HG03060 (cell line): ENCODE measurements around the gene CASQ1.

ENCODE experiments used
- ATAC-seq: cut with Tn5 transposase; IDR thresholded peaks from one replicate; pipeline ENCODE4 v1.9.1; 2021; ENCODE audit warnings: low read depth, moderate number of reproducible peaks; ENCODE audit not compliant: unreplicated experiment

The CASQ1 gene

DNA sequence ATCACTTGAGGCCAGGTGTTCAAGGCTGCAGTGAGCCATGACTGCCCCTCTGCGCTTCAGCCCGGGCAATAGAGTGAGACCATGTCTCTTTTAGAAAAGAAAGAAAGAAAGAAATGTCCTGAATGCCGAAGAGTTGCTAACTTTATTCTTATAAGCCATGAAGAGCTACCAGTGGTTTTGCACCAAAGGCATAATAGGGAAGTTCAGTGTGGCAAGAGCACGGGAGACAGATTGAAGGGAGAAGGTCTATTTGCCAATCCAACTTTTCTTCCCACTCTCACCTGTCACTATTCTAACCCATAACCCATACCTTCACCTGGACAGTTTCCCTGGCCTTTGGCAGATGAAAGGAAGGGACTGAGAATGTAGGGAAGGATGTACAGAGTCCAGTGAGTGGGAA, 10.4 kb downstream of the CASQ1 start:
- no peak for ATAC-seq

DNA sequence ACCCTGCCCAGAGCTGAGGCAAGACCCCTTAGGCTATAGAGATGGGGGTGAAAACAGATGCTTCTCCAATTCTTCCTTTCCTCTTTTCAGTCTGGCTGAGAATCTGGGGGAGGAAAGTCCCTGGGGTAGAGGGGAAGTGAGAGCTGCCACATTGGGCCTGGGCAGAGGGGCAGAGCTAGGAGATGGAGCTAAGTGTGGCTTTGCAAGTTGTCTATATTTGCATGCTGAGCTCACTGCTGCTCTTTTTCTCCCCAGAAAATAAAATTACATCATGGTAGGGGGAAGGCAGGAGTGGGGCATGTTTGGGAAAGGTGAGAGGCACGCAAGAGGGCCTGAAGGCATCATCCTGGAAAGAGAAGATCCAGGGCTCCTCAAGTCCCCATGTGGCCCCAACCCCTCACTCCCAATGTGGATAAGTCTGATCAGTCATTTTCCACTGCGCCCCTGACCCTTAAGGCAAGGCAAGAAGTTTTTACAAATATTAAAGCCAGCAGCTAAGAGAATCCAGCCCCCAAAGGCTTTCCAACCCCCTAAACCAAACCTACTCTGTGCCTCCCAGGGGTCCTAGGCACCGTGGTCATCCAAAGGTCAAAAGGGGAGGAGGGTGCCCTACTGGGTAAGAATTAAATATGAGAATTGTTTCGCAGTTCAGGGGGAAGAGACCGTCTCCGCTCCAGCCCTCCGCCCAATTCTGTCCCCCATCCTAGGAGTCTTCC, 14.3 kb downstream of the CASQ1 start:
- ATAC-seq = peak; percentile 64

DNA sequence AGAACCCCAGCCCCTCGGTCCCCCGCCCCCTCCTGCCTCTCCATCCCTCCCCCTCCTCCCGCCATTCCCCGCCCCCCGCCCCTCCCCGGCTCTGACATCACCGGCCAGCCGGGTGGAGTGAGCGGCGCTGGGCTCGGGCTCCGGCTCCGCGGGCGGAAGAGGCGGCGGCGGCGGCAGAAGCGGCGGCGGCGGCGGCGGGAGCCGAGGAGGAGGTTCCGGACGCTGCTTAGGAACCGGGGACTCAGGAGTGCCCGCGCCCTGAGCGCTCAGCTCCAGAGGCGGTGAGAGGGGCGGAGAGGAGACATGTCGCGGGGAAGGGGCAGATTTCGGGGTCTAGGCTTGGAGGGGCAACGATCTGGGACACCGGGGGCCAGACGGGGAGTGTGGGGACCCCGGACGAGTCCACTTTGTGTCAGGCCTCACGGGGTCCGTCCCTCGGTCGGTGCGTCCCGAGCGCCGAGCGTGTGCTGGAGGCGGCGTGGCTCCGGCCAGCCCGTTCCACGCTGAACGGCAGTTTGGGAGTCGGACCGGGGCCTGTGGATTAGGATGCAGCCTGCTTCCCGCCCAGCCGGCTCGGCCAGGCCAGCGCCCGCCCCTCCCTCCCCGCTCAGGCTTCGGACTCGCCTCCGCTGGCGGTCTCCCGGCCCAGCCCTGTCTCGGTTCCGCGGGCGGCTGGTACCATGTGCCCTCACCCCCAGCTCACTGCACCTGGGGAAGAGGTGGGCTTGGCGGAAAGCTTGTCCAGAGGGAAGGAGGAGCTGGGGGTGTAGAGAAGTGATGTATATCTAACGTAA, 15.1 kb downstream of the CASQ1 start, which contains the start of gene PEA15:
Gene PEA15 (plus strand): TSS at position 143 of the 794 bp plus-strand sequence. CDS start 6,161 bp downstream, outside the sequence.
- peak; percentile 4 for ATAC-seq

DNA sequence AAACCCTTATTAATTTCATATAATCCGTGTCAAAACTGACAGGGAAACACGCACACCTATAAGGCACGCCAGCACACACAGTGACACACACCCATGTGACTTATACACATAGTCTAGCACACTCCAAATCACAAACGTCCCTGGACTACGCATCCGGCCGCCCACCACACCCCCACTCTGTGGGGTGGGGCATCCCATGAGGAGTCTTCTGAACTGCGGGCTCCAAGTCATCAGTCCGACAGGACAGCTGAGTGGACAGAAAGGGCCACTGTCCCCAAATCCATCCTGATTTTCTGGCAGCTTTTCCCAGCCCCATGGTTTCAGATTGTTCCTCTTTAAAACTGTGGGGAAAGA, 15.6 kb downstream of the CASQ1 start:
- no peak for ATAC-seq

DNA sequence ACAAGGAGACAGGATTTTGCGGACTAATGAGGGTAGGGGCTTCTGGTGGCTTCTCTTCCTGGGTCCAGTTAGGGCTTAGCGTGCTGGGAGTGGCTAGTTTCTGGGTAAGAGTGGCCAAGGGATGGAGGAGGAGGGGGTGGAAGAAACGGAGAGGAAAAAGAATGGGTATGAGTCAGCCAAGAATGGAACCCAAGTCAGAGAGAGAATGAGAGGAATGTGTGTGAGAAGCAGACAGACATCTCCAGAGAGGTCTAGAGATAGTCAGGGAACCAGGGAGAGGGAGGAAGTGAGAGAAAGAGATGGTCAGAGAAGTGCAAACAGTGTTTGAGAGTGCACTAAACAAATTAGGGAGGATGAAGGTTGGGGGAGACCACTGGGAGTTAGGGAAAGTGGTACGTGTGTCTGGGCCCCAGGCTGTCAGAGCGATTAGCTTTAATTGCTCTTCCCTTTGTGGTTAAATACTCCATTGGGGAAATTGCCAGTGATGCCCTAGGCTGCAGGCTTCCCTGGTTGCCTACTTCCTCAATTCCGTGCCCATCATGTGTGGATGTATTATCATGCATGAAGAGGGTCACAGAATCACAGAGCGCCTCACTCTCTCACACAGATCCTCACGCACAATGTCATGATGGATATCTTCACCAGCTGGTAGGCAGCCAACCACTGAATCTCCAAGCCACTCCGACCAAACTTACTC, 16.2 kb downstream of the CASQ1 start:
- no peak for ATAC-seq

DNA sequence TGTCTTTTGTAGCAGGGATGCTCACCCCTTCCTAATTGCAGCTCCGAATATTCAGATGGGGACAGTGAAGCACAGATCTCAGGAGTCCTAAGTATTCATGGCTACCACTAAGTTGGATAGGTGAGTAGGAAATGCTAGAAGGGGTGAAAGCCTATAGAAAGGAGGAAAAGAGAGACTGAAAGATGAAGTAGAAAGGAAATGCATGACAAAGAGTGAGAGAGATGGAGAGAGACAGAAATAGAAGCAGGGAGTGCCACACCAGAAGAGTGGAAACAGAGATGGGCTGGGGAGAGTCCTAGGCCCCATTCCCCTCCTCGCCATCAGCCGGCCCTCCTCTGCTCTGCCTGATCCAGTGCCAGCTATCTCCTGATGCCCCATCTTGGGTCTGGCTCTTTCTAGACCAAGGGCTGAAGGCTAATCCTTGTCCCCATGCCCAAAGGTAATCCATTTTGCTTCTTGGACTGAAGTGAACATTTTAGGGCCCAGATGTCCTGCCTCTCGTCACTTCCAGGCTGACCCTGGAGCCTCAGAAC, 16.8 kb downstream of the CASQ1 start:
- no peak for ATAC-seq

DNA sequence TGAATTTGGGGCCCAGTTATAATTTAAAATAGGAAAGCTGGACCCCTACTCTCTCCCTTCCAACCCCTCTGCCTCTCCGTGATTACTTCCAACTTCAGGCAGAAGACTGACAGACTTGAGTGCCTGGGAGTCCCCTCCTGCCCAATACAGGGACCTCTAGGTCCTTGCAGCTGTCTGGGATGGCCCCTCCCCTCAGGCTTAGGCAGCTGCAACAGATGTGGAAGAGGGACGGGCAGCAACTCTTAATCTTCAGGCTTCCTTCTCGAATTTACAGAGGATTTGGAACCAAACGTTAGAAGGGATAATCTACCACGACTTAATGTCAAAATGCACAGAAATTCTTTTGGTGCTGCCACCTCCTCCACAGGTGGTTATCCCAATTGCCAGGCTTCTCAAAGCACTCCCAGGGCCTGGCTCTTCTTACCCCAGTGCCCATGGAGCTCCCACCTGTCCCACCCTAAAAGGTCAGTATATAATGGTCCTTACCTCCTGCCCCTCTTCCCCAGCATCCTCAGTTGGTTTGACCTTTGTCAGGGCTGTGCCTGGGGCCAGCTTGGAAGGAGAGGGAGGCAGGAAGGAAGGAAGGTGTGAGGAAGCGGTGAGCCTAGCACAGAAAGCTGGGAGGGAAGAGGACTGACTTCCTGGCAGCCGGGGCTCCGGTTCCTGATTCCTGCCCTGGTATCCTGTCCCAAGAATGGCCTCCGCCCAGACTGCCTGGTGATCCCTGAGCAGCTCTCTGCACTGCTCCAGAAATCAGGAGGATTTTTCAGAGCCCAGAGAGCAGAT, 17.6 kb downstream of the CASQ1 start:
- ATAC-seq = no peak

DNA sequence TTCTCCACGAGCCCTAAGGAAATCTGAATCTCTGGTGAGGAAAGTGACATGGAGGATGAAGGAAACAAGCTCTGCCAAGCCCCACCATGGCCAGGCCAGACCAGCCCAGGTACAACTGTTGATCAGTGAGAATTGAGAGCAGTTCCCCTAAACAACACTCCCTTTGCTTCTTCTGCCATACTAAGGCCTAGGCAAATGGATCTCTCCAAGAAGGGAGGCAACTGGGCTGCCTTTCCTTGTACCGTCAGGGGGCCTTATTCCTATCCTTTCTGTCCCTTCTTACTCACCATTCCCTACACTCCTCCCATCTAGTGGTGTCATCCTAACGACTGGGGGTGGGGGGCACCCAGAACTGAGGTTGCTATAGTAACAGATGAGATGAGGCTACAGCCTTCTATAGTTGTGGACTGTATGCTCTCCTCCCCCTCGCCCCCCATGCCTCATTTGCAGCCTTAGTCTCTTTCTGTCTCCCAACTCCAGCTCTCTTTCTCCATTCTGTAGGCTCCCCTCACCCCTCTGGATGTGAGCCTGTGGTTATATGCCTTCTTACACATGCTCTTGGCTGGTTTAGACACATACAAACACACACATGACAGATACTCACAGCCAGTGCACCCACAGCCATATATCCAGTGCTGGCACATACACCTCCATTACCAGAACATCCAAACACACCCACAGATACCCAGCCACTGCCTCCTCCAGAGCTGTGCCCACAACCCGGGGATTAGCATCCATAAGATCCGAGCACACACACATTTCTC, 18.4 kb downstream of the CASQ1 start:
- no peak for ATAC-seq

DNA sequence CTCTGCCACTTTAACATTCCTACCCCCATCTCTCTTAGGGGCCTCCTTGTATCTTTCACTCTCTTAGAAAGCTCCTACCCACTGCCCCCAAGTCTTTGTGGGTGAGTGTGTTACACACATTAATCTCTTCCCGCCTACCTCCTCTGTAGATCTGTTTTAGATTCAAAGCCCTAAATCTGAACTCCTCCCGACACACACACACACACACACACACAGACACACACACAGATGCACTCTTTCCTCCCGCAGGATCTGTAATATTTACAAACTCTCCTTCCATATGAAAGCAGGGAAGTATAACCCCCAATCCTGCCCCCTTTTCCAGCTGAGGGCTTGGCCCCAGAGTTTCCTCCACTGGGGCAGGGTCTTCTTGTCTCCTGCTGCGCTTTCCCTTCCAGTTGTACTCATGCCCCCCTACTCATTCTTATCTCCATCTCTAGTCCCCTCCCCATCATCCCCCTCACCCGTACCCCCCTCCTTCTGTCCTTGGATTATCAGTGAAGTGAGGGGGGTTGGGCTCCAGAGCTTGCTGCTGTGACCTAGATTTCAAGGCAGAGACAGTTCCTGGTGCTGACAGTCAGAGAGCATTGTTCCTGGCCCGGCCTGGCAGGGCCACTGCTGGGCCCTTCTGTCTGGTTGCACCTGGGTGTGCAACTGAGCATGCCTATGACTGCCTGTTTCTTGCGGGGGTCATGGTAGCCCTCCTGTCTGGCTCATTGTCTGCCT, 19.1 kb downstream of the CASQ1 start:
- ATAC-seq = no peak

DNA sequence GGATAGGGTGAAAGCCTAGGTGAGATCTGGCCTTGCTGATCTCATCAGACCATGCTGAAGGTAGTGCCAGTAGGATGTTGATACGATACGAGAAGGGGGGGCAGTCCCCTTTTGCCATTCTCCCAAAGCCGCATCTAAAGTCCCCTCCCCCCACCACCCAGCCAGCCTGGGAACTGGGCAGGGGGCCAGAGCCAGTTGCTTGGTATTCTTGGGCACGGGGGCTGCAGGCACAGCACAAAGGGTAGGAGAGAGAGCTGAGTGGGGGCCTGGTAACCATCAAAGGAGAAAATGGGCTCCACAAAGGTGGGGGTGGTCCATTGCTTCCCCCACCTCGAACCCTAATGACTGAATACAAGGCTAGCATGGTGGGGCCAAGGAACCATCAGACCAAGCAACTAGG, 20.2 kb downstream of the CASQ1 start:
- no peak for ATAC-seq

DNA sequence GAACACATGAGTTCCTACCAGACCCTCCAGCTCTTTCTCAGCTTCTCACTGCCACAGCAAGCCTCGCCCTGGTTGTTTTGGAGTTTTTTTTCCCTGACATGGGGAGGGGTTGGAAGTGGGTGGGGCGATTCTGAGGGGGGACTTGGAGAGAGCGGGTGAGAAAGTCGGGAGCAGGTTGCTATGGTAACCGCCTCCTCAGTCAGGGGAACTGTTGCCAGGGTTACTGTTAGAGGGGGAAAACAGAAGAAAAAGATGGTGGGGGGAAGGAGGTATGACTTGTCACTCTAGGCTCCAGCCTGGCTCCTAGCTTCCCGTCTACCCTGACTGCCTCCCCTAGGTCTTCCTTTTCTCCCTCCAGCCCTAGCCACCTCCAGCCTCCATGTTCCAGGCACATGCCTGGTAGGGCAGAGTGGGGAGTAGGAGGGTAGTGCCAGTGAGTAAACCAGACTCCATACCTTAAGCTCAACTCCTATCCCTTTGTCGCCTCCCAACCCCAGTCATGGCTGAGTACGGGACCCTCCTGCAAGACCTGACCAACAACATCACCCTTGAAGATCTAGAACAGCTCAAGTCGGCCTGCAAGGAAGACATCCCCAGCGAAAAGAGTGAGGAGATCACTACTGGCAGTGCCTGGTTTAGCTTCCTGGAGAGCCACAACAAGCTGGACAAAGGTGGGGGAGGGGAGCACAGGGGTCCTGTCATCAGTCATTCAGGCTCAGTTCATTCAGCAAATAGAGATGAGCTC, 20.8 kb downstream of the CASQ1 start:
- no peak for ATAC-seq

DNA sequence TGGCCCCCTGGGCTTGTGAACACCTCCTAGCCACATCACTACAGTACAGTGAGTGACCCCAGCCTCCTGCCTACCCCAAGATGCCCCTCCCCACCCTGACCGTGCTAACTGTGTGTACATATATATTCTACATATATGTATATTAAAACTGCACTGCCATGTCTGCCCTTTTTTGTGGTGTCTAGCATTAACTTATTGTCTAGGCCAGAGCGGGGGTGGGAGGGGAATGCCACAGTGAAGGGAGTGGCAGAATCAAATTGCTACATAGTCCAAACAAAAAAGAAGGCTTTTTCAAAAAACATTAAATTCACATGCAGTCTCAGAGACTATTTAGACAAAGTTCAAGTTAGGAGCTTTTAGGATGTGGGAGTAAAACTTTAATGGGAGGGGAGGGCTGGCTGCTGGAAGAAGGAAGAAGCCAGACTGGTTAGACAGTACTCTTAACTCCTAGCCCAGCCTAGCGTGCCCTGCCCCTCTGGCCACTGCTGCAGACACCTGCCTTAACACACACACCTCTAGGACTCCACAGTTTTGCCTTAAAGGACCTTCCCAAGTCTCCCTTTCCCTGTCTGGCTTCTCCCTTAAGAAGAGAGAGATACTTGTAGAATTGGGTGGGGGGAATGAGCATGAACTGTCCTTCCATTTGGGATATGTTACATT, 24.2 kb downstream of the CASQ1 start:
- ATAC-seq = no peak

DNA sequence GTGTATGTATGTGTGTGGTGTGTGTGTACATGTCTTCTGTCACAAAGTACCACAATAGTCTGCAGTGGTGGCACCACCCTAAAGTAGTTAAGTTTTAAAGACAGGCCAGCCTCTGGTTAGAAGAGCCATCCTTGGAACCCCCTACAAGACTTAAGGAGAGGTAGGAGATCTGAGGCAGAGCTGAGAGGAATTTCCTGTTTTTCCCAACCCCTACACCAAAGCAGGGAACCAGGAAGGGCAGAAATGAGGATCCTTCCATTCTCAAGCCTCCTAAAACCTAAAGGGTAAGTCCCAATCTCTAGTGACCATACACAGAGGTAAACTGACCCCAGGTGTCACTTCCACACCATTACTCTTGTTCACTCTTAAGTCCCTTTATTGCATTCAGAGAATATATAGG, 25.9 kb downstream of the CASQ1 start:
- no peak for ATAC-seq

DNA sequence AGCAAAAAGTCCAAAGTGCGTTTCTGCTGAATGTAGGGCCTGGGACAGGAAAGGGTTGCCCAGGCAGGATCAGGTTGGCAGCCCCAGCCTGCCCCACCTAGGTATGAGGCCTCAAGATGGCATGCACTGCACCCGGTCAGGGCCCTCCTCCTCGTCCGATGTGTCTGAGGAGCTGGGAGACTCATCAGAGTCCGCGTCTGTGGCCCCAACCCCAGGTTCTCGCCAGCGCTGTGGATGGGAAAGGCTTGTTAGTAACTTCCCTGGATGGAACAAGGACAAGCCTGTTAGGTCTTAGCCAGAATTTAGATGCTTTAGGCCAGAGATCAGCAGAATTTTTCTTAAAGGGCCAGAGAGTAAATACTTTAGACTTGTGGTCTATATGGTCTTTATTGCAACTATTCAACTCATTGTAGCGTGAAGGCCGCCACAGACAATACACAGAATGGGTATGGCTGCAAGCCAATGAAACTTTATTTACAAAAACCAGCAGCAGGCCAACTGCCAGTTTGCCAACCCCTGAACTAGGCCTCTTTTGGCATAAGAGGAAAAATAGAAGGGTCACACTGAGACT, 27.2 kb downstream of the CASQ1 start:
- ATAC-seq = no peak

DNA sequence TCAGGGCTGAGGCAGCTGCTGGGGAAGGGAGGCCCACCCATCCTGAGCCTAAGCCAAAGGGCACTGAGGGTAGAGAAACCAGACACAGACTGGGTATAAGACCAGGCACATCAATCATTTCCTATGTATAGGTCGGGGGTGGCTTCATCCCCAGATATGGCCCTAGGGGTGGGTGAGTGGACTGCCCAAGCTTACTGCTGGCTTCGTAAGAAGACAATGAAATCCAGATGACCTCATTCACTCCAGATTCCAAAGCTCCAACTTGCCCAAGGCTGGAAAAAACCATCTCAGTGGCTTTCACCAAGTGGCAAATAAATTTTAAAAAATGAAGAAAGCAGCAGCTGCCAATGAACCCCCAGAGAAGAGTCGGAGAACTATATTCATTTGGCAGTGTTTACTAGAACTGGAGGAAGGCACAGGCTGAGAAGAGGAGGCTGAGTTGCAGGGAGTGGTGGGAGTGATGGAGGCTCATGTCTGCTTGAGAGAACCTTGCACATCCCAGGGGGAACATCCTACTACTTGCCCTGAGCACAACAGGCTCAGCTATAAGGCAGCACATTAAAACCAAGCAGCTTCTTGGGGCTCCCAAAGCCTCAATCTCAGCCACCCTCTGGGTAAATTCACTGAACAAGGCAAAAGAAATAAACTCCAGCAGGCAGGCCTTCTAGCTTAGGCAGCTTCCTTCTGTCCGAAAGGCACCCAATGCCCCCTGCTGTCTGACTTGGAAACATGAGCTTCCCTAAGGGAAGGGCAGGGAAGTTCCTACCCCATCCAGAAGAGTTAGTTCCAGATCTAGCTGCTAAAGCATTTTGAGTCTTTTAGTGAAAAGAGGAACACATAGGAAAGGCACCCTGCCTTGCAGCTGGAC, 28.9 kb downstream of the CASQ1 start:
- no peak for ATAC-seq

DNA sequence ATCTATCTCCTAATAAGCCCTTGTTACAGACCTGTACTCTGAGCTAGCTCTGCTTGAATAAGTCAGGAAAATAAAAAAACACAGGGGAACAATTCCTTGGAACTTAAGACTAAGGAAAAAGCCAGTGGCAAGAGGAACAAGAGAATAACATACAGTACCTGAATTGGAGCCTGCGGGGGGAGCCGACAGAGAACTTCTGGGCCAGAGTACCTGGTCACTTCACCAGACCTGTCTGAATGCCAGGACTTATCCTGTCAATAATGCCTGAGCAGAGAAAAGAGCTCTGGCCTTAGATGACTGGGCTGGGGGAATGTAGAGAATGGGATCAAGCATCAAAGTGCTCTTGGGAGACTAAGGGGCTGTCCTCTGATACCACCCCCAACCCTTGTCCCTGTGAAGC, 29.9 kb downstream of the CASQ1 start:
- ATAC-seq = no peak

DNA sequence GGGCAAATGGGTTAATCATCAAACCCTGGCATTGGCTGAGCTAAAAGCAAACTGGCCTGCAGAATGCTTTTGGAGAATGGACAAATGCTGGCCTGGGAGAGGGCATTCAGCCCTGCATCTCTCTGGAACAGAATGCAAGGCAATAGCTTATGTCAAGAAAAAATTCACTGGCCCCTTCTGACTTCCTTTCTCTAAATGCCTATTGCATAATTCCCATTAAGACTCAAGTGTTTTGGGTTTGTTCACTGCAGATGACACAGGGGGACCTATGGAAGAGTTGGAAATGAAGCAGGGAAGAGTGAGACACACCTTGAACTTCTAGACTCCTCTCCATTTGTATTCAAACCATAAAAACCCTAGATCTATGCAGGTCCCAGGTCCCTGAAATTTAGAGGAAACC, 30.7 kb downstream of the CASQ1 start:
- no peak for ATAC-seq
